Panc1 (cell line): ENCODE data around the gene STOX2. TPM values are rescaled to one million over a fixed set of nuclear protein-coding genes. Genes with fewer than 3 reads are reported as not detected.

Experiments
- ATAC-seq: fragments of 200-7000 bp; cut with Tn5 transposase; 2 replicates; pipeline ENCODE4 v1.9.1; 2020; ENCODE audit warnings: mild to moderate bottlenecking, moderate library complexity
- BruUV-seq: library from RNA; stranded (reverse); fragments of 400-500 nt; replicated peaks from 2 replicates; lab custom pipeline; 2021; lab: Mats Ljungman, UMichigan
- CTCF ChIA-PET: fragments of 300-600 bp; sonication (Branson Sonifier 250); formaldehyde crosslinking; loops from one replicate; lab custom pipeline; 2022; ENCODE audit warnings: antibody characterized with exemption; lab: Charles Lee
- POLR2A ChIA-PET: fragments of 300-600 bp; sonication (Branson Sonifier 250); formaldehyde crosslinking; loops from one replicate; lab custom pipeline; 2022; ENCODE audit warnings: antibody characterized with exemption; lab: Charles Lee
- DNase-seq: peaks from one replicate; pipeline ENCODE4 v3.0.0-alpha.2; 2010; ENCODE audit warnings: low read depth, low spot score
- H3K27ac ChIP-seq: 2 replicates; pipeline ENCODE4 v1.5.1; 2011; ENCODE audit warnings: mild to moderate bottlenecking, low read length, inconsistent platforms
- H3K27me3 ChIP-seq: fragments of 200-500 bp; sonication (Bioruptor generic); 2 replicates; pipeline ENCODE4 v1.6.0; 2014; ENCODE audit warnings: low read length, inconsistent platforms; ENCODE audit not compliant: control insufficient read depth, insufficient read depth
- H3K36me3 ChIP-seq: fragments of 200-500 bp; sonication (Bioruptor generic); 2 replicates; pipeline ENCODE4 v1.5.1; 2014; ENCODE audit warnings: inconsistent platforms, mild to moderate bottlenecking, low read length, moderate library complexity; ENCODE audit not compliant: control insufficient read depth, insufficient read depth
- H3K4me1 ChIP-seq: 2 replicates; pipeline ENCODE4 v1.5.1; 2011; ENCODE audit warnings: inconsistent platforms, mild to moderate bottlenecking, low read length, moderate library complexity; ENCODE audit not compliant: control insufficient read depth, insufficient read depth
- H3K4me3 ChIP-seq, 2 experiments: 2 replicates each; pipeline ENCODE4 v1.5.1; 2011 to 2012; ENCODE audit warnings: low read depth in 2 of 2, low read length in 2 of 2, mild to moderate bottlenecking in 2 of 2, inconsistent platforms in 1 of 2, moderate library complexity in 1 of 2
- H3K9me3 ChIP-seq: fragments of 200-500 bp; sonication (Bioruptor generic); 2 replicates; pipeline ENCODE4 v1.5.1; 2014; ENCODE audit warnings: low read depth, mild to moderate bottlenecking, inconsistent platforms, low read length, moderate library complexity; ENCODE audit not compliant: control insufficient read depth, insufficient read depth
- POLR2AphosphoS5 ChIP-seq: IDR thresholded peaks from 2 replicates; pipeline ENCODE4 v1.6.1; 2012; ENCODE audit warnings: mild to moderate bottlenecking, low read depth, low read length, moderate library complexity
- REST ChIP-seq, 2 experiments: IDR thresholded peaks; 2 replicates each; pipeline ENCODE4 v1.6.1; 2011 to 2012; ENCODE audit warnings: low read depth in 2 of 2, control low read depth in 1 of 2, low read length in 1 of 2, mild to moderate bottlenecking in 1 of 2, moderate library complexity in 1 of 2; ENCODE audit not compliant: insufficient read depth in 1 of 2
- SIN3A ChIP-seq: IDR thresholded peaks from 2 replicates; pipeline ENCODE4 v1.6.1; 2012; ENCODE audit warnings: low read depth, mild to moderate bottlenecking, low read length, moderate library complexity, borderline replicate concordance; ENCODE audit not compliant: insufficient read depth
- TCF7L2 ChIP-seq: IDR thresholded peaks from 2 replicates; pipeline ENCODE4 v1.6.1; 2011; ENCODE audit warnings: mild to moderate bottlenecking, low read depth, low read length, inconsistent platforms
- in situ Hi-C: cut with HindIII; loops from 2 replicates; pipeline ENCODE4 v1.10.0; 2016; ENCODE audit warnings: low sequenced_read_pairs, low pct_unique_long_range_greater_than_20kb
- intact Hi-C: fragments of 100-400 bp; cut with micrococcal nuclease; formaldehyde crosslinking; loops from one replicate; pipeline ENCODE4 v1.10.0; 2022; ENCODE audit not compliant: unreplicated experiment
- total RNA-seq: library from RNA; stranded (reverse); gene quantifications from one replicate; pipeline ENCODE4 v1.2.1, GENCODE V29; 2021; ENCODE audit not compliant: unreplicated experiment
- TF ChIP-seq, protein P1 (sequence below): fragments of 450-650 bp; IDR thresholded peaks from 2 replicates; pipeline ENCODE4 v1.5.1; 2017; ENCODE audit warnings: mild to moderate bottlenecking

Gene STOX2
- total RNA-seq, 1 experiment from 2014 or later: 10.6 TPM

DNA sequence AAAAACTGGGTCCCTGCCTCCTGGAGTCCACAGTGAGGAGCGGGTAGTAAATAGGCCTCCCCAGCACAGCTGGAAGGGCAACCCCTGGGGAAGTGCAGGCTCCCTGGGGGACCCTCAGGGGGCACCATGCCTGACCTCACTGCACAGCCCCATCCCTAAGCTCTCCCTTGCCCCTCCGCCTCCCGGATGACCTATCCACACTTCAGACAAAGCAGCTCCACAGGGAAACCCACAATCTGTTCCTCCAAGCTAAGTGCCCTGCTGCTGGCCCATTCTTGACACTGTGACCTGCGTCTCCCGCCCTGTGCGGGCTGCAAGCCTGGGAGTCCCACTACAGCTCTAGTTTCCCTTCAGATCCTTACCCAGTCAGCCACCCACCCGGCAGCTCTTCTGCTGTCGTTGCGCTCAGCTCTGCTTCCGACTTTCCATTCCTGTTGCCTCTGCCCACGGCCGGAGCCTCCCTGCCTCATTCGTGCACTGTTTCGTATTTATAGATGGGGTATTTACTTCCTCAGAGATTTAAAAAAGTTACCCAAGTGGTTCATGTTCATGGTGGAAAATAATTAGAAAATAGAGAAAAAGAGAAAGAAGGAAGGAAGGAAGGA lies 47.0 kb upstream of the STOX2 start:
- H3K4me3 ChIP-seq: no peak overlapping the region
- ATAC-seq (no peak), DNase-seq (no peak)
- no peaks in the 10 kb centered on the region for H3K9me3 ChIP-seq
- no peaks in the 10 kb centered on the region for H3K27me3 ChIP-seq
- no peak overlapping the region for H3K27ac ChIP-seq
- BruUV-seq: no TSS peak
- intact Hi-C loops: no loop called here
- in situ Hi-C loops: no loop called here
- TF ChIP-seq, protein P1, sequence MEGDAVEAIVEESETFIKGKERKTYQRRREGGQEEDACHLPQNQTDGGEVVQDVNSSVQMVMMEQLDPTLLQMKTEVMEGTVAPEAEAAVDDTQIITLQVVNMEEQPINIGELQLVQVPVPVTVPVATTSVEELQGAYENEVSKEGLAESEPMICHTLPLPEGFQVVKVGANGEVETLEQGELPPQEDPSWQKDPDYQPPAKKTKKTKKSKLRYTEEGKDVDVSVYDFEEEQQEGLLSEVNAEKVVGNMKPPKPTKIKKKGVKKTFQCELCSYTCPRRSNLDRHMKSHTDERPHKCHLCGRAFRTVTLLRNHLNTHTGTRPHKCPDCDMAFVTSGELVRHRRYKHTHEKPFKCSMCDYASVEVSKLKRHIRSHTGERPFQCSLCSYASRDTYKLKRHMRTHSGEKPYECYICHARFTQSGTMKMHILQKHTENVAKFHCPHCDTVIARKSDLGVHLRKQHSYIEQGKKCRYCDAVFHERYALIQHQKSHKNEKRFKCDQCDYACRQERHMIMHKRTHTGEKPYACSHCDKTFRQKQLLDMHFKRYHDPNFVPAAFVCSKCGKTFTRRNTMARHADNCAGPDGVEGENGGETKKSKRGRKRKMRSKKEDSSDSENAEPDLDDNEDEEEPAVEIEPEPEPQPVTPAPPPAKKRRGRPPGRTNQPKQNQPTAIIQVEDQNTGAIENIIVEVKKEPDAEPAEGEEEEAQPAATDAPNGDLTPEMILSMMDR: no peak
- no peak for TF ChIP-seq REST (IDR thresholded peaks at IDR 0.05; ENCODE audit: insufficient read depth in 1 of 2, low read depth in 2 of 2, low read length in 1 of 2)
- TF ChIP-seq POLR2AphosphoS5: no peak
- no peak for TF ChIP-seq SIN3A
- no peak for TF ChIP-seq TCF7L2
- ChIA-PET POLR2A (no interaction called here), CTCF (no interaction called here)
- no peaks in the 10 kb centered on the region for H3K4me1 ChIP-seq
- no peaks in the 10 kb centered on the region for H3K36me3 ChIP-seq

DNA sequence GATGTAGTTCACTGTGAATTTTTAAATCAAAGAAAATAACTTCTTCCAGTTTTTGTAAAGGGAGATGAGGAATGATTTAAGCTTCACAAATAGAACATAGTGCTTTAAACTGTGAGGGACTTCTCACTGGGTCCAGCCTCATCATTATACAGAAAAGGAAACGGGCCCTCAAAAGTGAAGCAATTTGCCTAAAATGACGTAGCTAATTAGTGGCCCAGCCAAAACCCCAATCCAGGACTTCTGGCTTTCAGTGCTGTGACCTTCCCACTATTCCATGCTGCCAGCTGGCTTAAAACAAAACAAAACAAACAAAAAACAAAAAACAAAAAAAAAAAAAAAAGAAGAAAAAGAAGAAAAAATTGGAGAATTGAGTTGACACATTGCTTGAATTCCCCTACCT lies 45.0 kb upstream of the STOX2 start:
- Histone ChIP-seq H3K4me3 (no peak overlapping the region), H3K36me3 (no peaks in the 10 kb centered on the region), H3K4me1 (no peaks in the 10 kb centered on the region), H3K9me3 (no peaks in the 10 kb centered on the region), H3K27me3 (no peaks in the 10 kb centered on the region), H3K27ac (no peak overlapping the region)
- POLR2A ChIA-PET: no interaction called here
- TF ChIP-seq, protein P1: no peak
- TF ChIP-seq SIN3A (no peak), POLR2AphosphoS5 (no peak), TCF7L2 (no peak), REST (IDR thresholded peaks at IDR 0.05; ENCODE audit: insufficient read depth in 1 of 2, low read depth in 2 of 2, low read length in 1 of 2) (no peak)
- DNase-seq (no peak), ATAC-seq (no peak)
- BruUV-seq: no TSS peak
- CTCF ChIA-PET: no interaction called here
- in situ Hi-C loops: no loop called here
- intact Hi-C loops: no loop called here
